PC-3 (cell line): ENCODE measurements around the gene TTC21B. TPM values are rescaled to one million over a fixed set of nuclear protein-coding genes. Genes with fewer than 3 reads are reported as not detected.
A peak's percentile ranks its signal among the peaks of the same experiment; 100 is the strongest.

Experiments
- ATAC-seq: fragments of 200-7000 bp; cut with Tn5 transposase; 2 replicates; pipeline ENCODE4 v1.9.1; 2020; ENCODE audit warnings: mild to moderate bottlenecking, moderate library complexity
- BruUV-seq: library from RNA; stranded (reverse); fragments of 400-500 nt; replicated peaks from 2 replicates; lab custom pipeline; 2021; lab: Mats Ljungman, UMichigan
- CTCF ChIA-PET: fragments of 300-600 bp; sonication (Branson Sonifier 250); formaldehyde crosslinking; loops from one replicate; lab custom pipeline; 2022; ENCODE audit warnings: antibody characterized with exemption; lab: Charles Lee
- POLR2A ChIA-PET: fragments of 300-600 bp; sonication (Branson Sonifier 250); formaldehyde crosslinking; loops from one replicate; lab custom pipeline; 2022; ENCODE audit warnings: antibody characterized with exemption; ENCODE audit not compliant: unreplicated experiment; lab: Charles Lee
- DNase-seq: peaks from one replicate; pipeline ENCODE4 v3.0.0-alpha.2; 2015
- H2AFZ ChIP-seq: fragments of 300-600 bp; sonication (generic); 2 replicates; pipeline ENCODE4 v1.6.0; 2016; ENCODE audit warnings: antibody characterized with exemption, low read length
- H3F3A ChIP-seq: fragments of 300-600 bp; sonication (generic); one replicate; pipeline ENCODE4 v1.6.0; 2017; ENCODE audit warnings: antibody characterized with exemption, low read length, control low read depth, mild to moderate bottlenecking; ENCODE audit not compliant: unreplicated experiment
- H3K27ac ChIP-seq: fragments of 300-600 bp; sonication (generic); 2 replicates; pipeline ENCODE4 v1.5.1; 2016; ENCODE audit warnings: mild to moderate bottlenecking, low read length
- H3K27me3 ChIP-seq: fragments of 300-600 bp; sonication (generic); 2 replicates; pipeline ENCODE4 v1.6.1; 2016; ENCODE audit warnings: low read length, mixed read lengths
- H3K36me3 ChIP-seq: fragments of 300-600 bp; sonication (generic); 2 replicates; pipeline ENCODE4 v1.6.1; 2016; ENCODE audit warnings: low read depth, mixed run types, low read length, mixed read lengths
- H3K4me1 ChIP-seq: fragments of 300-600 bp; sonication (generic); 2 replicates; pipeline ENCODE4 v1.5.1; 2016; ENCODE audit warnings: low read length; ENCODE audit not compliant: insufficient read depth
- H3K4me2 ChIP-seq: fragments of 300-600 bp; sonication (generic); 2 replicates; pipeline ENCODE4 v1.6.0; 2016; ENCODE audit warnings: low read length
- H3K4me3 ChIP-seq: fragments of 300-600 bp; sonication (generic); 2 replicates; pipeline ENCODE4 v1.5.1; 2016; ENCODE audit warnings: mild to moderate bottlenecking, low read length, mixed read lengths
- H3K79me2 ChIP-seq: fragments of 300-600 bp; sonication (generic); 2 replicates; pipeline ENCODE4 v1.6.1; 2017; ENCODE audit warnings: low read length, mixed read lengths
- H3K9ac ChIP-seq: fragments of 300-600 bp; sonication (generic); 2 replicates; pipeline ENCODE4 v1.6.0; 2016; ENCODE audit warnings: mild to moderate bottlenecking, low read length
- H3K9me2 ChIP-seq: fragments of 300-600 bp; sonication (generic); replicated peaks from 2 replicates; pipeline ENCODE4 v1.6.1; 2016; ENCODE audit warnings: mixed run types, low read length, mixed read lengths
- H3K9me3 ChIP-seq: fragments of 300-600 bp; sonication (generic); 2 replicates; pipeline ENCODE4 v1.6.1; 2016; ENCODE audit warnings: low read length, mixed read lengths
- H4K20me1 ChIP-seq: fragments of 300-600 bp; sonication (generic); 2 replicates; pipeline ENCODE4 v1.6.1; 2016; ENCODE audit warnings: low read length, mixed read lengths
- CTCF ChIP-seq: fragments of 300-600 bp; sonication (generic); conservative IDR thresholded peaks from 2 replicates; pipeline ENCODE4 v1.5.1; 2017; ENCODE audit warnings: antibody characterized with exemption, low read depth, mild to moderate bottlenecking, low read length
- EZH2 ChIP-seq: fragments of 300-600 bp; sonication (generic); IDR thresholded peaks from one replicate; pipeline ENCODE4 v1.6.1; 2017; ENCODE audit warnings: antibody characterized with exemption, mild to moderate bottlenecking, low read length; ENCODE audit not compliant: unreplicated experiment
- EZH2phosphoT487 ChIP-seq: fragments of 300-600 bp; sonication (generic); IDR thresholded peaks from 2 replicates; pipeline ENCODE4 v1.6.1; 2018; ENCODE audit warnings: mild to moderate bottlenecking, antibody characterized with exemption, low read length, borderline replicate concordance
- intact Hi-C: fragments of 100-400 bp; cut with micrococcal nuclease; formaldehyde crosslinking; loops from 2 replicates; pipeline ENCODE4 v1.9.0; 2023
- total RNA-seq: library from RNA; depleted of rRNA; stranded (reverse); fragments of >200 nt; gene quantifications from 2 replicates; pipeline ENCODE4 v1.2.3, GENCODE V29; 2014

The TTC21B gene
- total RNA-seq, 1 experiment from 2014 or later = 35.5 TPM

GRCh38 chr2:165899311-165899710 lies 54.3 kb downstream of the TTC21B start:
- no peaks in the 10 kb centered on the region for H3K27me3 ChIP-seq
- peaks cover 17% of the 10 kb centered on the region for H3K4me1 ChIP-seq
- CTCF ChIA-PET = no interaction called here
- TF ChIP-seq CTCF (no peak), EZH2 (no peak), EZH2phosphoT487 (no peak)
- peaks cover 12% of the 10 kb centered on the region; the same call in 1 of the 2 replicates for H3K36me3 ChIP-seq
- no peak overlapping the region for H3K4me2 ChIP-seq
- intact Hi-C loops = loop anchor here (2.0 kb wide), 1 partner anchor 53 kb away; the partner anchor contains the start of gene TTC21B
- H4K20me1 ChIP-seq = no peaks in the 10 kb centered on the region
- no peaks in the 10 kb centered on the region for H3K9me2 ChIP-seq
- peaks cover 3% of the 10 kb centered on the region for H3F3A ChIP-seq
- no TSS peak for BruUV-seq
- no peak overlapping the region for H3K4me3 ChIP-seq
- no peak overlapping the region for H3K9ac ChIP-seq
- H2AFZ ChIP-seq = no peak overlapping the region
- no peak for ATAC-seq
- DNase-seq = no peak
- POLR2A ChIA-PET = no interaction called here
- H3K27ac ChIP-seq = no peak overlapping the region
- H3K9me3 ChIP-seq = no peaks in the 10 kb centered on the region
- no peaks in the 10 kb centered on the region for H3K79me2 ChIP-seq

- no peaks in the 10 kb centered on the region for H4K20me1 ChIP-seq
- H3K4me2 ChIP-seq = peak overlapping the region; percentile 49
- DNase-seq = peak; percentile 95
- H3K9me2 ChIP-seq = no peaks in the 10 kb centered on the region
- H3F3A ChIP-seq = peaks cover 3% of the 10 kb centered on the region
- H3K27ac ChIP-seq = peak overlapping the region; percentile 14; the same call in 1 of the 2 replicates
- TF ChIP-seq EZH2 = no peak
- no peak for TF ChIP-seq CTCF
- TF ChIP-seq EZH2phosphoT487 = no peak
- no peaks in the 10 kb centered on the region for H3K27me3 ChIP-seq
- no peaks in the 10 kb centered on the region for H3K9me3 ChIP-seq
- POLR2A ChIA-PET = interaction anchor here (0.5 kb wide), 1 partner anchor 262 kb away, joined by 3 read pairs; no protein-coding TSS in a partner anchor
- H3K79me2 ChIP-seq = no peaks in the 10 kb centered on the region
- intact Hi-C loops = loop anchor here (2.0 kb wide), 1 partner anchor 54 kb away; the partner anchor contains the start of gene TTC21B
- no peak overlapping the region for H2AFZ ChIP-seq
- CTCF ChIA-PET = interaction anchor here (1.2 kb wide), 1 partner anchor 24 kb away, joined by 6 read pairs; no protein-coding TSS in a partner anchor
- H3K9ac ChIP-seq = no peak overlapping the region
- peaks cover 17% of the 10 kb centered on the region for H3K4me1 ChIP-seq
- H3K4me3 ChIP-seq = no peak overlapping the region
- no TSS peak for BruUV-seq
- H3K36me3 ChIP-seq = peaks cover 8% of the 10 kb centered on the region; the same call in 1 of the 2 replicates
- peak; percentile 92 for ATAC-seq
Observed at GRCh38 chr2:165898381-165898780, 55.2 kb downstream of the TTC21B start.

GRCh38 chr2:165897726-165898125 lies 55.9 kb downstream of the TTC21B start:
- peaks cover 8% of the 10 kb centered on the region; the same call in 1 of the 2 replicates for H3K36me3 ChIP-seq
- H3F3A ChIP-seq = peaks cover 3% of the 10 kb centered on the region
- no peaks in the 10 kb centered on the region for H3K27me3 ChIP-seq
- H3K9ac ChIP-seq = no peak overlapping the region
- no peak for ATAC-seq
- CTCF ChIA-PET = interaction anchor here (0.6 to 1.2 kb wide), 2 partner anchors 23 to 453 kb away, joined by 4 to 6 read pairs; no protein-coding TSS in a partner anchor
- no TSS peak for BruUV-seq
- no peaks in the 10 kb centered on the region for H4K20me1 ChIP-seq
- DNase-seq = no peak
- POLR2A ChIA-PET = no interaction called here
- no peaks in the 10 kb centered on the region for H3K79me2 ChIP-seq
- peaks cover 17% of the 10 kb centered on the region for H3K4me1 ChIP-seq
- intact Hi-C loops = loop anchor here (2.0 kb wide), 1 partner anchor 55 kb away; the partner anchor contains the start of gene TTC21B
- H3K4me2 ChIP-seq = peak overlapping the region; percentile 49
- no peaks in the 10 kb centered on the region for H3K9me3 ChIP-seq
- TF ChIP-seq CTCF (no peak), EZH2phosphoT487 (no peak), EZH2 (no peak)
- no peak overlapping the region for H3K27ac ChIP-seq
- H3K9me2 ChIP-seq = no peaks in the 10 kb centered on the region
- H3K4me3 ChIP-seq = no peak overlapping the region
- H2AFZ ChIP-seq = no peak overlapping the region
